ENCODE data around the gene KCNAB1.

GRCh38 chr3:156285626-156286025 is 165.2 kb downstream of the KCNAB1 start:
- TF ChIP-seq CTCF (conservative IDR thresholded peaks at IDR 0.05 in 1 of 2, IDR thresholded peaks at IDR 0.05 in 1 of 2; ENCODE audit: low read depth in 1 of 2, low read length in 2 of 2), result no peak
- no peak for TF ChIP-seq EZH2 (IDR thresholded peaks at IDR 0.05; ENCODE audit: low read length, missing control alignments)

Measured in fibroblast of lung (primary cell).